NT2/D1 (cell line): ENCODE data around the gene SPATS1.

ENCODE experiments used
- YY1 ChIP-seq: IDR thresholded peaks from 2 replicates; pipeline ENCODE4 v1.6.1; 2011; ENCODE audit not compliant: insufficient read length, insufficient read depth
- ZNF274 ChIP-seq: IDR thresholded peaks from 2 replicates; pipeline ENCODE4 v1.6.1; 2011; ENCODE audit warnings: mild to moderate bottlenecking, low read depth, low read length

GRCh38 chr6:44305200-44305725 lies 37.2 kb upstream of the SPATS1 start:
- no peak for TF ChIP-seq ZNF274
- no peak for TF ChIP-seq YY1
